HG02798 (cell line): ENCODE data around the gene NADSYN1.
"Not testable (repeated sequence)": the region's sequence is repeated elsewhere in the genome, so short reads cannot be mapped to it uniquely, and the experiment has no call there.

ENCODE experiments used
- ATAC-seq: cut with Tn5 transposase; IDR thresholded peaks from one replicate; pipeline ENCODE4 v1.9.1; 2021; ENCODE audit warnings: mild to moderate bottlenecking; ENCODE audit not compliant: unreplicated experiment, poor library complexity

NADSYN1 gene

DNA sequence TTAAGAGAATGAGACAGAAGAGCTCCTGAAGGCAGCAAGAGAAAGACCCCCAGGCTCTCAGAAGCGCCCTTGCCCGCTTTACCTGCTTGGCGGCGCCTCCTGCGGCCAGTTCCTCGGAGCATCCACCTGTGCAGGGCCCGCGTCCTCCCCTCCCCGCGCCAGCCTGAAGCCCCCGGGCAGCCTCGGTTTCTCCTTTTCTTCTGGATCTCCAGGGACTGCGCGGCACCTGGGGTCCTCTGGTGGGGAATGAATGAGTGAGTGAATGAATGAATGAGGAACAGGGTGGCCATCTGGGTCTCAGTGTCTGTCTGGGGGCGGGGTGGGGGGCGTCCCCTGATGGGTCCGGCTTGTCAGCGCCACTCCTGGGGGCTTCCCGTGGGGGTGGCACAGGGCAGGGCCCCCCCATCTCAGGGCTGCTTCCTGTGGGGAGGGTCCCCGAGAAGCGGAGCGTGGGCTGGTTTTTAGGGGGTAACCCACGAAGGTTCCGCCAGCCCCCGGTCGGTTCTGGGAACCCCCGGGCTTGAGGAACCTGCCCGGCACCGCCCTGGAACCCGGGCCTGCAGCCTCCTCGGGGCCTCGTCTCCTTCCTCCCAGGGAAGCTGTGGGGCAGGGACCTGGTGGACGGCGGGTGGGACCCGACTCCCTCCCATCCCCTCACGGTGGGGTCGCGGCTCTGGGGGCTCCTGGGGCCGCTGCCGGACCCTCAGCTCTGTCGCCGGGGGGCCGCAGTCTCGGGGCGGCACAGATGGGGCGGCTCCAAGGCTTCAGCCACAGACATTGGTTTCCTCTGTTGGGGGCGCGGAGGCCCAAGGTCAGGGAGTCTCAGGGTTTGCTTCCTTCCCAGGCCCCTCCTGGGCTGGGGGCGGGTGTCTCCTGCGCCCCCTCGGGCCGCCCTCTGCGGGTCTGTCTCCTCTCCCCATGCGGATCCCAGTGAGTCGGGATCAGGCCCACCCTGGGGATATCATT lies 65.8 kb downstream of the NADSYN1 start:
- ATAC-seq, result no peak

GRCh38 chr11:71519546-71519945 lies 66.5 kb downstream of the NADSYN1 start:
- no peak for ATAC-seq

DNA sequence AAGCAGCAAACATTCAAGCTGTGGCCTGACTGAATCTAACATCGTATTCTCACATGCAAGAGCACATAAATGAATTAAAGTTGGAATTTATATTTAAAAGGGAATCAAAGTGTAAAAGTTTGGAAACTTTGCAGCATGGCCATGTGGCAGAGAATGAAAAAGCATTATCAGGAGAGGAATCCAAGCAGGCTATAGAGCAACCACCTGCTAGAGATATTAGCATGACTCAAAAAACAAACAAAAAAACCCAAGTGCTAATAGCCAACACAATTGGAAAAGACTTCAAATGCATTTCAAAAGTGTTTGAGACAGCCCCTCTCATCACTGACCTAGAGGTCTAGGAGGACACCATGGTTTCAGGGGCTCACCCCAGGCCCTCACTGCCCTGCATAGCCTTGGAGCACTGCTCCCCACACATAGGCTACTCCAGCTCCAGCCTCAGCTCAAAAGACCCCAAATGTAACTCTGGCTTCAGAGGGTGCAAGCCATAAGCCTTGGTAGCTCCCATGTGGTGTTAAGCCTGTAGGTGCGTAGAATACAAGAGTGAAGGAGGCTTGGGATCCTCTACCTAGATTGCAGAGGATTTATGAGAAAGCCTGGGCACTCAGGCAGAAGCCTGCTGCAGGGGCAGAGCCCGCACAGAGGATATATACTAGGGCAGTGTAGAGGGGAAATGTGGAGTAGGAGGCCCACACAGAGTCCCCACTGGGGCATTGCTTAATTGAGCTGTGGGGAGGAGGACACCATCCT lies 72.4 kb downstream of the NADSYN1 start:
- no peak for ATAC-seq

DNA sequence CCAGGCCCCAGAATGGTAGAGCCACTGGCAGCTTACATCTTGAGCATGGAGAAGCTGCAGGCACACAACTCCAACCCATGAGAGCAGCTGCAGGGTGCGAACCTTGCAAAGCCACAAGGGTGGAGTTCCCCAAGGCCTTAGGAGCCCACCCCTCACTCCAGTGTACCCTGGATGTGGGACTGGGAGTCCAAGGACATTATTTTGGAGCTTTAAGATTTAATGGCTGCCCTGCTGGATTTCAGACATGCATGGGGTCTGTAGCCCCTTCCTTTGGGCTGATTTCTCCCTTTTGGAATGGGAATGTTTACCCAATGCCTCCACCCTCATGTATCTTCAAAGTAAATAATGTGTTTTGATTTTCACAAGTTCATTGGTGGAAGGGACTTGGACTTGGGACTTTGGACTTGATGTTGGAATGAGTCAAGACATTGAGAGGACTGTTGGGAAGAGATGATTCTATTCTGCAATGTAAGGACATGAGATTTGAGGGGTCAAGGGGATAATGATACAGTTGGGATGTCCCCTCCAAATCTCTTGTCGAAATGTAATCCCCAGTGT lies 73.0 kb downstream of the NADSYN1 start:
- ATAC-seq, result no peak

- ATAC-seq, result not testable (repeated sequence)
These were observed 74.0 kb downstream of the NADSYN1 start, which contains the start of gene KRTAP5-7 for GRCh38 chr11:71526796-71527575. Gene KRTAP5-7, plus strand, starts transcription at chr11:71527267. Its CDS starts 34 bp downstream, at chr11:71527301.

DNA sequence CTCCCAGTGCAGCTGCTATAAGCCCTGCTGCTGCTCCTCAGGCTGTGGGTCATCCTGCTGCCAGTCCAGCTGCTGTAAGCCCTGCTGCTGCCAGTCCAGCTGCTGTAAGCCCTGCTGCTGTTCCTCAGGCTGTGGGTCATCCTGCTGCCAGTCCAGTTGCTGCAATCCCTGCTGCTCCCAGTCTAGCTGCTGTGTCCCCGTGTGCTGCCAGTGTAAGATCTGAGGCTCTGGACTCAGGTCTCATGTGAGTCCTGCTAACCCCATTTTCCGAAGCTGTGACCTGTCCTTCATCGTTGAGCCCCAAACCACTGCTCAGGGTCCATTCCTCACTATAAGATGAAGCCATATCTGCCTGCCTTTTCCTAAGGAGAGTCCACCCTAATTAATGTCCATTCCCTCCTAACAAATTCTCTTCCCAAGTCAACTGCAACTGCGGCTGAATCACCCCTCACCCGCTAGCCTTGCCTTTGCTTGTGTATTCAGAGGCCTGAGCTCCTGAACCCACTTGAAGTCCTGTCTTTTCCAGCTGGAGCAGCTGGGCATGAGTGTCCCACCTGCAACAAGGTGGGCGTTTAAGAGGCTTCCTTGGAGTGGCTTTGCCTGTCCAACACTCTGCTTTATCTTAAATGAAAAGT lies 74.7 kb downstream of the NADSYN1 start:
- ATAC-seq, result no peak

- no peak for ATAC-seq
These were observed 77.6 kb downstream of the NADSYN1 start for GRCh38 chr11:71530602-71531001.

DNA sequence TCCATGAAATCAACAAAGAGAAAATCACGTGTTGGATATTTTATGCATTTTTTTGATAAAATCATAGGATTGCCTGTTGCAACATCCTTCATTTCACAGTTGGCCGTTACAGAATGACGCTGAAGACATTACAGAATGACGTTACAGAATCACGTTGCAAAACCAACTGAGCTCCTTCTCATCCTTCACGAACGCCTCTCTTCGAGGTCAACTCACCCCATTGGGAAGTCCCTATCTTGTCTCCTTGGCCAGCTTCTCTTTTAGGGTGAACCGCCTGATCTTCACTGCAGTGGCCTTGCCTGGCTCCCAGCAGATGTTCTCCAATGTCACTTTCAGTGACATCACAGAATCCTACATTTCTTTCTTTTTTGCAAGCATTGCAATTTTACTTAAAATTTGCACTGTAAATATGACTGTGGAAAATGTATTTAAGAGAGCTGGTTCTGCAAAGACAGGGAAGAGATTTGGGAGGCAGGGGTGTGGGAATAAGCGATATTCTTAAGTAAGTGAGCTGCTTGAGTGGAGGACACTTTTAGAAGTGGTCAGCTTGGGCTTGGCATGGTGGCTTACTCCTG lies 79.1 kb downstream of the NADSYN1 start:
- ATAC-seq, result no peak

- not testable (repeated sequence) for ATAC-seq
These were observed 82.0 kb downstream of the NADSYN1 start for GRCh38 chr11:71534711-71535608.

DNA sequence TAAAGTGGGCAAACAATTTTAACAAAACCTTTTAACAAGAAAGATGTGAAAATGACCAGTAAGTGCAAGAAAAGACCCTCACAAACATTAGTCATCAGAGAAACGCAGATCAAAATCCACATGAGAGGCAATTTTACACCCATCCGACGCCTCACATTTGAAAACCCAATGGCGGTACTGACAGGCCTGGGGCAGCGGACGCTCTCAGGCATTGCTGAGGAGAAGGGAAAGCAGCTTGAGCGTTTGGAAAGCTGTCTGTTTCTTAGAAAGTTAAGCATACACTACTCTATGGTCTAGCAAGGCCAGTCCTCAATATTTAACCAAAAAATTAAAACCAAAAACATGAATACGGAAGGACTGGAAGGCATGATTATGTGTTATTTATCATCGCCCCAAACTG lies 82.8 kb downstream of the NADSYN1 start:
- ATAC-seq, result no peak

- no peak for ATAC-seq
These were observed 84.5 kb downstream of the NADSYN1 start for GRCh38 chr11:71537537-71537936.

DNA sequence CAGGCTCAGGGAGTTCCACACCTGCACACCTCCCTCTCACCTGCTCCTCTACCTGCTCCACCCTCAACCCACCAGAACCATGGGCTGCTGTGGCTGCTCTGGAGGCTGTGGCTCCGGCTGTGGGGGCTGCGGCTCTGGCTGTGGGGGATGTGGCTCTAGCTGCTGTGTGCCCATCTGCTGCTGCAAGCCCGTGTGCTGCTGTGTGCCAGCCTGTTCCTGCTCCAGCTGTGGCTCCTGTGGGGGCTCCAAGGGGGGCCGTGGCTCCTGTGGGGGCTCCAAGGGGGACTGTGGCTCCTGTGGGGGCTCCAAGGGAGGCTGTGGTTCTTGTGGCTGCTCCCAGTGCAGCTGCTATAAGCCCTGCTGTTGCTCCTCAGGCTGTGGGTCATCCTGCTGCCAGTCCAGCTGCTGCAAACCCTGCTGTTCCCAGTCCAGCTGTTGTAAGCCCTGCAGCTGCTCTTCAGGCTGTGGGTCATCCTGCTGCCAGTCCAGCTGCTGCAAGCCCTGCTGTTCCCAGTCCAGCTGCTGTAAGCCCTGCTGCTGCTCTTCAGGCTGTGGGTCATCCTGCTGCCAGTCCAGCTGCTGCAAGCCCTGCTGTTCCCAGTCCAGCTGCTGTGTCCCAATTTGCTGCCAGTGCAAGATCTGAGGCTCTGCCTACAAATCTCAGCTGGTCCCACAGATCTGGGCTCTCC lies 85.1 kb downstream of the NADSYN1 start, which contains the start of gene KRTAP5-8:
TSS of gene KRTAP5-8 (plus strand) at position 49 of the 689 bp plus-strand sequence. CDS start at position 80, 31 bp downstream.
- ATAC-seq, result not testable (repeated sequence)

DNA sequence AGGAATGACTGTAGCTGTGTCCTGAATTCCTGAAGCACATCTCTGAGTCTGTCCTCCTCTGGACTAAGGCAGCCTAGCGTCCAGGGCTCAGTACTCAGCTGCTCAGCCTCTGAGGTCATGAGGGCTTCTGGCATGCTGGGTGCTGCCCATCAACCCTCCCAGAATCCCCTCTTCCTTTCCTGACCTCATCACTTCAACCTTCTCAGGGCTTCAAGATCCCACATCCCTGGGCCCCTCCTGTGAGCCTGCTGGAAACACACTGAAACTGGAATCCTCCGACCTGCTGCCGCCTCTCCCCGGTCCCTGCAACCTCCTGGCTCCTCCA lies 85.6 kb downstream of the NADSYN1 start:
- no peak for ATAC-seq

- ATAC-seq, result no peak
These were observed 86.0 kb downstream of the NADSYN1 start for GRCh38 chr11:71539017-71539416.

DNA sequence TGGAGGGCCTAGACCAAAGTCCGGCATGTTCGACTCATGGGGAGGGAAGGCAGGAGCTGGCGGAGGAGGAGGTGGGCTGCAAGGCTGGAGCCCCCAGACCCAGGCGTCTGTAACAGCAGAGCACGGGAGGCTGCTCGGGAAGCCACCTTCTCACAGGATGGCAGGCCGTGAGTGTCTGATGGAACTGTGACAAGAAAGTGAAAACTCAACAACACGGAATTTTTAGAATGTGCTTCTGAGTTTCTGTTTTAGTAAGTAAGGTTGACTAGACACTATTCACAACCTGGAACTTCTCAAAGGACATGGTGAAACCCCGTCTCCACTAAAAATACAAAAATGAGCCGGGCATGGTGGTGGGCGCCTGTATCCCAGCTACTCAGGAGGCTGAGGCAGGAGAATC lies 87.0 kb downstream of the NADSYN1 start:
- ATAC-seq, result not testable (repeated sequence)

DNA sequence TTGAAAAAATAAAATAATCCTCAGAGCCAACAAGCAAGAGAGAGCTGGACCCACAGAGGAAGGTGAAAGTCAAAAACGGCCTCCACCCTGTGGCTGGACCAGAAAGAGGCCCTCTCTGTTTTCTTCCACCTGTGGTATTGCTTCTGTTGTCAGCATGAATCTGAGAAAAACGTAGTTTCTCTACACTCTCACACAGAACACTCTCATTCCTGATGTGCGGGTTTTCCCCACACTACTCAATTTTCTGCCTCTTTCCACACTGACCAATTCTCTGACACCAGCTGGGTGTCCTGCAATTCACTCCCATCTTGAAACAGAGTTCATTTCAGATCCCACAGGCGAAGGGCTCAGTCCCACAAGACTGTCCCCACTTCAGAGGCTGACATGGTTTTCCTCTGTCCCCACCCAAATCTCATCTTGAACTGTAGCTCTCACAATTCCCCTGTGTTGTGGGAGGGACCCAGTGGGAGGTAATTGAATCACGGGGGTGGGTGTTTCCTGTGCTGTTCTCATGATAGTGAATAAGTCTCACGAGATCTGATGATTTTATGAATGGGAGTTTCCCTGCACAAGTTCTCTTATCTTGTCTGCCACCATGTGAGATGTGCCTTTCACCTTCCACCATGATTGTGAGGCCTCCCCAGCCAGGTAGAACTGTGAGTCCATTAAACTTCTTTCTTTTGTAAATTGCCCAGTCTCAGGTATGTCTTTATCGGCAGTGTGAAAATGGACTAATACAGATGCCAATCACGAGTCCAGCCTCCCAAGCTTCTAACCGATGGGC lies 87.7 kb downstream of the NADSYN1 start:
- ATAC-seq, result peak; percentile 76

DNA sequence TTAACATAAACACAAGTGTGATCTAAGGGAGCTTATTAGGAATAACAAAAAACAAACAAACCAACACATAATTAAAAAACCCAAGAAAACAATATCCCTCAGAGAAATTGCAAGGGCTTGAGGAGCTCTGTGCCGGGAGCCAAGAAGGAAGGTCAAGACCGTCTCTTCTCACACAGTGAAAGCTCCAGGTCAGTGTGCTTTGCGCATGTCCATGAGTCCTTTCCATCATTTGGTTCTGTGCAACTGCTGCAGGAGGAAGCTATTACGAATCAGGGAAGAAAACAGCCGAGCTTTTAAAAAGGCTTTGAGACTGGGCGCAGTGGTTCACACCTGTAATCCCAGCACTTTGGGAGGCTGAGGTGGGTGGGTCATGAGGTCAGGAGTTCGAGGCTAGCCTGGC lies 89.4 kb downstream of the NADSYN1 start:
- ATAC-seq, result no peak
